LNCaP clone FGC (cell line): ENCODE data around the gene MTMR3.

ENCODE experiments used
- DNase-seq: peaks from one replicate; pipeline ENCODE4 v3.0.0-alpha.2; 2011; ENCODE audit warnings: low read depth
- H3K4me3 ChIP-seq: 2 replicates; pipeline ENCODE4 v1.5.1; 2011; ENCODE audit warnings: mild to moderate bottlenecking, low read depth, low read length, control low read depth
- CTCF ChIP-seq: IDR thresholded peaks from 2 replicates; pipeline ENCODE4 v1.5.1; 2012; ENCODE audit warnings: mild to moderate bottlenecking; ENCODE audit not compliant: control insufficient read depth, insufficient read depth; ENCODE audit errors: extremely low read depth

Gene MTMR3

GRCh38 chr22:29975494-29975893, 92.5 kb downstream of the MTMR3 start:
- no peak overlapping the region for H3K4me3 ChIP-seq
- no peak for DNase-seq
- no peak for TF ChIP-seq CTCF

DNA sequence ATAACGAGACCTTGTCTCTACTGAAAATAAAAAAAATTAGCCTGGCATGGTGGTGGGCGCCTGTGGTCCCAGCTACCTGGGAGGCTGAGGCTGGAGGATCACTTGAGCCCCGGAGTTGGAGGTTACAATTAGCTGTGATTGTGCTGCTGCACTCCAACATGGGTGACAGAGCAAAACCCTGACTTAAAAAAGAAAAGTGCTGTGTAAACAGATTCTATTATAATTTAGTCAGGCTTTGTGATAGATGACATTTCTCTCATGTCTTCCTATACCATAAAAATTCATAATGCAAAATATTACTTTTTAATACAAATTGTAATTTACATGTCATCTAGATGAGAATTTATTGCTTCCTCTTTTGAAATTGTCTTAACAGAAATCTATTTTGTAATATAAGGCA, 94.1 kb downstream of the MTMR3 start:
- no peak overlapping the region for H3K4me3 ChIP-seq
- DNase-seq: no peak
- no peak for TF ChIP-seq CTCF

DNA sequence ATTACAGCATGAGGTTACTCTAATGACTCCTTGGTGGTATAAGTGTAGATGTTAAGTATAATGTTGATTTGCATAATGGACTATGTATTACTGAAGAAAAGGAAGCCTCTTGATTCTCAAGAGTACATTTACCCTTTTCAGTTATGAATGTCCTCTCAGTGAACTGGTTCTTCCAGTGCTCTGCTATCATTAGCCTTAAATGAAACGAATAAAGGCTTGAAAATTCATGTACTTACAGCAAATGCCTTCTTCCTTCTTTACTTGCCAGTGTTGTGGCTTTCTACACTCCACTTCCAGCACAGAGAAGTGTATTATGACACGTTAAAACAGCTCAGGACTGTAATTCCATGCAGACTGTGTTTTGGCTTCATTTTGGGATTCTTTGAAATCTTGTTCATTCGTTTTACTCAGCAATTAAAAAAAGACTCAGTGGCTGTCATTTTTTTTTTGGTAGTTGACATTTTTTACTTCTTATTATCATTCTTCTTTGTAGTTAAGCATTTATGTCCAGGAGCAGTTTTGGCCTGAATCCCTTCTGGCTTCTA, 96.9 kb downstream of the MTMR3 start:
- TF ChIP-seq CTCF: no peak
- DNase-seq: no peak
- H3K4me3 ChIP-seq: no peak overlapping the region

- H3K4me3 ChIP-seq: no peak overlapping the region
- DNase-seq: no peak
- no peak for TF ChIP-seq CTCF
Measured at GRCh38 chr22:29983296-29983917, 100.4 kb downstream of the MTMR3 start.

- H3K4me3 ChIP-seq: no peak overlapping the region
- TF ChIP-seq CTCF: no peak
- DNase-seq: no peak
Measured at GRCh38 chr22:29985912-29986311, 102.9 kb downstream of the MTMR3 start.

DNA sequence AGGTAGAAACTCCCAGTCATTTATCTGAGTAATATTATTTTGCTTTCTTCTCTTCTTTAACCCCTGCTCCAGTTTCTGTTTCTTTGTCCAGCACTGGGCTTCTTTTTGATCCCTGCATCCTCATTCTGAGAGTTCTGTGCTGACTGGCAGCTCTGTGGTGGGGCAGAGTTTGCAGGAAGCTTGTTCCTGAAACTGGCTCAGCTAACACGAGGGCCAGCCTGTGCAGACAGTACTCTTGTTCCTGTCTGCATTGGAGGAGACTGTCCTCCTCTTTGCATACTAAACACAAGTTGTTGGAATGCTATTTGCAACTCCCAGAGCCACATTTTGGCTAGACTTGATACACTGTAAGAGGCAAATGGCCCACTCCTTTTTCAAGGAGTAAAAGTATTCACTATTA, 104.2 kb downstream of the MTMR3 start:
- TF ChIP-seq CTCF: no peak
- H3K4me3 ChIP-seq: no peak overlapping the region
- DNase-seq: no peak

- no peak for TF ChIP-seq CTCF
- DNase-seq: no peak
Measured at GRCh38 chr22:29988719-29989118, 105.7 kb downstream of the MTMR3 start.

More at GRCh38 chr22:29988719-29989118, 105.7 kb downstream of the MTMR3 start:
- no peak overlapping the region for H3K4me3 ChIP-seq
